Heart right ventricle (tissue), 16 donors: ENCODE measurements around the gene APOL3. TPM values are rescaled to one million over a fixed set of nuclear protein-coding genes. Genes with fewer than 3 reads are reported as not detected.
"Not testable (repeated sequence)": the region's sequence is repeated elsewhere in the genome, so short reads cannot be mapped to it uniquely, and the experiment has no call there.

Experiments used
- ATAC-seq, 8 donors: fragments of 200-7000 bp; cut with Tn5 transposase; one replicate each; pipeline ENCODE4 v1.9.1; 2020; ENCODE audit warnings: mild to moderate bottlenecking in 8 of 8, moderate library complexity in 8 of 8, moderate number of reproducible peaks in 1 of 8
- DNase-seq, 2 donors: peaks; one replicate each; pipeline ENCODE4 v3.0.0-alpha.2; 2020
- H3K27ac ChIP-seq, 10 donors: fragments of 200-600 bp; sonication (generic) in 2 of 10; one replicate each; pipeline versions ENCODE4 v1.5.0 to v1.8.0; 2020 to 2022; ENCODE audit warnings: mild to moderate bottlenecking in 3 of 10
- H3K27me3 ChIP-seq, 7 donors: fragments of 200-600 bp; one replicate each; pipeline ENCODE4 v1.8.0; 2021 to 2022; ENCODE audit warnings: mild to moderate bottlenecking in 2 of 7
- H3K36me3 ChIP-seq, 9 donors: fragments of 200-600 bp; sonication (generic) in 1 of 9; one replicate each; pipeline versions ENCODE4 v1.5.0 to v1.8.0; 2020 to 2022; ENCODE audit warnings: mild to moderate bottlenecking in 2 of 9
- H3K4me1 ChIP-seq, 9 donors: fragments of 200-600 bp; sonication (generic) in 1 of 9; one replicate each; pipeline versions ENCODE4 v1.5.0 to v1.8.0; 2020 to 2022; ENCODE audit warnings: mild to moderate bottlenecking in 4 of 9
- H3K4me3 ChIP-seq, 10 donors: fragments of 200-600 bp; sonication (generic) in 2 of 10; one replicate each; pipeline versions ENCODE4 v1.5.0 to v1.8.0; 2020 to 2022; ENCODE audit warnings: mild to moderate bottlenecking in 7 of 10, moderate library complexity in 2 of 10
- H3K9me3 ChIP-seq, 11 donors: fragments of 200-600 bp in 10 of 11; sonication (generic) in 2 of 11; one replicate each; pipeline versions ENCODE4 v1.5.0 to v1.8.0; 2013 to 2022; ENCODE audit warnings: mild to moderate bottlenecking in 2 of 11, control low read depth in 1 of 11, moderate library complexity in 1 of 11
- whole genome bisulfite sequencing, 2 donors: extraction: QIAGEN DNeasy Blood & Tissue Kit; methylation state at CpG; one replicate each; pipeline ENCODE4 v1.1.7; 2013; ENCODE audit warnings: inconsistent platforms in 1 of 2; 5-methylcytosine and 5-hydroxymethylcytosine counted together
- intact Hi-C, 10 donors: fragments of 100-400 bp; cut with DNase I; formaldehyde crosslinking; loops; one replicate each; pipeline versions ENCODE4 v1.11.1 to v1.14.2; 2022
- polyA plus RNA-seq, 2 donors: library from polyadenylated mRNA; stranded (reverse); fragments of 200-250 nt; gene quantifications; one replicate each; pipeline ENCODE4 v1.2.3, GENCODE V29; 2013
- total RNA-seq, 10 donors: library from RNA; stranded (reverse); fragmentation: NEBNext Ultra II Directional in 3 of 10; extraction: Animal tissue kit (Norgen Biotek cat#: 25700) in 3 of 10; gene quantifications; one replicate each; pipeline versions ENCODE4 v1.2.1 to v1.2.4, GENCODE V29; 2021 to 2023
- TF ChIP-seq, protein P1 (sequence below), 9 donors: fragments of 200-600 bp; sonication (generic) in 2 of 9; IDR thresholded peaks; one replicate each; pipeline versions ENCODE4 v1.5.0 to v1.8.0; 2021 to 2022; ENCODE audit warnings: antibody characterized with exemption in 9 of 9, mild to moderate bottlenecking in 5 of 9, moderate library complexity in 1 of 9
- donor health status: Arrhythmogenic right ventricular cardiomyopathy.
- donor health status: ischemic (EF 13 %, LVEDD 7.1; RV severe dilation, severe dysfunction).
- donor health status: healthy with polysubstance abuse.
- donor health status: DM: no; HTN: yes; CAD: no.
- donor health status: DM: no; HTN: no; CAD: no.
- donor health status: ischemic (EF 25% LVEDD 6.9; RV normal size, moderate dysfunction).
- donor health status: ischemic (EF 25% LVEDD 5.7; RV mildly dilated, moderate dysfunction).
- donor health status: healthy.
- donor health status: DM: yes; HTN: yes; CAD: no.
- donor health status: Ischemic cardiomyopathy.
- donor health status: ischemic (EF 35%, LVEDD 5.7; RV mildly dilated, moderate dysfunction).
- donor health status: nonischemic (EF 11% LVEDD 7.7; RV severe dilation, severe dysfunction).
- donor health status: DM: yes; HTN: yes; CAD: no.
- donor health status: PGD.
- donor health status: ischemic (EF 29% LVEDD 5.4; RV normal size, mild dysfunction).
- donor health status: nonischemic (EF 23%, LVEDD 6.1; RV moderate dilation, normal function).

APOL3 gene
- total and polyA plus RNA-seq, 12 donors: 17.1 to 65.9 (median 24.6) TPM

DNA sequence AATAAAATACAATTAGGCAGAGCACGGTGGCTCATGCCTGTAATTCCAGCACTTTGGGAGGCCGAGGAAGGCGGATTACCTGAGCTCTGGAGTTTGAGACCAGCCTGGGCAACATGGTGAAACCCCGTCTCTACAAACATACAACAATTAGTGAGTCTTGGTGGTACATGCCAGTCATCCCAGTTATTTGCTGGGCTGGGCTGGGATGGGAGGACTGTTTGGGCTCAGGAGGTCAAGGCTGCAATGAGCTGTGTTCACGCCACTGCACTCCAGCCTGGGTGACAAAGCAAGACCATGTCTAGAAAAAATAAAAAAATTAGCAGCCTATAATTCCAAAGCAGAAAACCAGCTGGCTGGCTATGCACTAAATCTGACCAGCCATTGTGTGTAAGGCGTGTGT lies 35.1 kb downstream of the APOL3 start:
- TF ChIP-seq, protein P1, sequence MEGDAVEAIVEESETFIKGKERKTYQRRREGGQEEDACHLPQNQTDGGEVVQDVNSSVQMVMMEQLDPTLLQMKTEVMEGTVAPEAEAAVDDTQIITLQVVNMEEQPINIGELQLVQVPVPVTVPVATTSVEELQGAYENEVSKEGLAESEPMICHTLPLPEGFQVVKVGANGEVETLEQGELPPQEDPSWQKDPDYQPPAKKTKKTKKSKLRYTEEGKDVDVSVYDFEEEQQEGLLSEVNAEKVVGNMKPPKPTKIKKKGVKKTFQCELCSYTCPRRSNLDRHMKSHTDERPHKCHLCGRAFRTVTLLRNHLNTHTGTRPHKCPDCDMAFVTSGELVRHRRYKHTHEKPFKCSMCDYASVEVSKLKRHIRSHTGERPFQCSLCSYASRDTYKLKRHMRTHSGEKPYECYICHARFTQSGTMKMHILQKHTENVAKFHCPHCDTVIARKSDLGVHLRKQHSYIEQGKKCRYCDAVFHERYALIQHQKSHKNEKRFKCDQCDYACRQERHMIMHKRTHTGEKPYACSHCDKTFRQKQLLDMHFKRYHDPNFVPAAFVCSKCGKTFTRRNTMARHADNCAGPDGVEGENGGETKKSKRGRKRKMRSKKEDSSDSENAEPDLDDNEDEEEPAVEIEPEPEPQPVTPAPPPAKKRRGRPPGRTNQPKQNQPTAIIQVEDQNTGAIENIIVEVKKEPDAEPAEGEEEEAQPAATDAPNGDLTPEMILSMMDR (IDR thresholded peaks at IDR 0.05): no peak
- H3K27ac ChIP-seq: no peak overlapping the region
- 93% methylated on average over 6 of the region's 6 CpGs for WGBS, 2 donors
- H3K4me3 ChIP-seq: no peak overlapping the region
- H3K27me3 ChIP-seq: no peaks in the 10 kb centered on the region
- intact Hi-C loops: loop anchor here (2.0 to 10.0 kb wide), 13 partner anchors 51 to 771 kb away; no protein-coding TSS in a partner anchor
- peaks cover 0 to 17% (median 7%) of the 10 kb centered on the region in 9 donors for H3K4me1 ChIP-seq
- ATAC-seq (no peak), DNase-seq (no peak)
- H3K9me3 ChIP-seq: no peaks in the 10 kb centered on the region
- no peaks in the 10 kb centered on the region for H3K36me3 ChIP-seq

DNA sequence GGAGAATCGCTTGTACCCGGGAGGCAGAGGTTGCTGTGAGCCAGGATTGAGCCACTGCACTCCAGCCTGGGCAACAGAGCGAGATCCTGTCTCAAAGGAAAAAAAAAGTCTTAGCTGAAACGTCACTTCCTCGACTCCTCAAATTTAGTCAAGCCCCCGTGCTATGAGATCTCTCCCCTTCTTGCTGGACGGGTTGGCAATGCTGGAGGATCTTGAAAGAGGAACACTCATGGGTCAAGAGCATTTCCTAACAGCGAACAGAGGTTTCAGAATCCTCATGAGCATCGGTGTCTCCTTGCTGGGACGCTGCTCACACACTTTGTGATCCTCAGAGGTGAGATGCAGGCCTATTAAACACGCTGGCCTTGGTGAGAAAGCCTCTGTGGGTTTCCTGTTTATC lies 35.9 kb downstream of the APOL3 start:
- peaks cover 0 to 17% (median 7%) of the 10 kb centered on the region in 9 donors for H3K4me1 ChIP-seq
- peak overlapping the region in 1 of 10 donors; percentile 86 for H3K27ac ChIP-seq
- ATAC-seq (no peak), DNase-seq (no peak)
- 80 to 87% methylated on average over 11 of the region's 11 CpGs for WGBS, 2 donors
- intact Hi-C loops: loop anchor here (1.0 to 10.0 kb wide), 19 partner anchors 50 to 770 kb away; partner anchors contain the start of gene RBFOX2 (in 1 of the 10)
- no peaks in the 10 kb centered on the region for H3K27me3 ChIP-seq
- H3K4me3 ChIP-seq: no peak overlapping the region
- no peaks in the 10 kb centered on the region for H3K36me3 ChIP-seq
- no peaks in the 10 kb centered on the region for H3K9me3 ChIP-seq
- TF ChIP-seq, protein P1 (IDR thresholded peaks at IDR 0.05): no peak

- DNase-seq: peak; percentile 94 to 96
- ATAC-seq: peak; percentile 96 to 99 (median 98)
- Histone ChIP-seq H3K36me3 (no peaks in the 10 kb centered on the region), H3K9me3 (no peaks in the 10 kb centered on the region), H3K4me1 (peaks cover 0 to 17% (median 7%) of the 10 kb centered on the region in 9 donors), H3K27ac (peak overlapping the region; percentile 64 to 91 (median 81)), H3K27me3 (no peaks in the 10 kb centered on the region), H3K4me3 (peak overlapping the region in 9 of 10 donors; percentile 6 to 44 (median 29))
- TF ChIP-seq, protein P1 (IDR thresholded peaks at IDR 0.05): peak; percentile 96 to 99 (median 98)
- intact Hi-C loops: loop anchor here (1.0 to 10.0 kb wide), 23 partner anchors 49 to 775 kb away; partner anchors contain the start of gene RBFOX2 (in 1 of the 10)
- WGBS, 2 donors: 25 to 31% methylated on average over 50 of the region's 50 CpGs
These were observed 36.6 kb downstream of the APOL3 start for GRCh38 chr22:36123673-36124630.

GRCh38 chr22:36120621-36121351 lies 39.8 kb downstream of the APOL3 start:
- intact Hi-C loops: loop anchor here (5.0 to 10.0 kb wide), 11 partner anchors 46 to 766 kb away; partner anchors contain the start of gene RBFOX2 (in 1 of the 10)
- 72 to 87% methylated on average over 6 of the region's 6 CpGs for WGBS, 2 donors
- peaks cover 0 to 17% (median 7%) of the 10 kb centered on the region in 9 donors for H3K4me1 ChIP-seq
- DNase-seq, H3K9me3 ChIP-seq, H3K36me3 ChIP-seq, H3K27me3 ChIP-seq, H3K4me3 ChIP-seq, H3K27ac ChIP-seq, ATAC-seq: not testable (repeated sequence)
